Mesendoderm (in vitro differentiated cells): Measurements from ENCODE around the gene FOXE1.

Experiments used
- DNase-seq: peaks from one replicate; pipeline ENCODE4 v3.0.0; 2013
- H2AK5ac ChIP-seq: 2 replicates; pipeline ENCODE4 v1.6.1; 2013; ENCODE audit warnings: low read length, inconsistent platforms
- H2BK120ac ChIP-seq: 2 replicates; pipeline ENCODE4 v1.6.1; 2013; ENCODE audit warnings: low read depth, mild to moderate bottlenecking, low read length, moderate library complexity, mixed read lengths
- H2BK15ac ChIP-seq: replicated peaks from 2 replicates; pipeline ENCODE4 v1.6.1; 2013; ENCODE audit warnings: low read depth, mild to moderate bottlenecking, moderate library complexity
- H2BK5ac ChIP-seq: 2 replicates; pipeline ENCODE4 v1.6.1; 2013; ENCODE audit warnings: low read length, inconsistent platforms
- H3K18ac ChIP-seq: 2 replicates; pipeline ENCODE4 v1.6.1; 2013; ENCODE audit warnings: mild to moderate bottlenecking, low read length, mixed read lengths
- H3K23ac ChIP-seq: one replicate; pipeline ENCODE4 v1.6.1; 2013; ENCODE audit warnings: low read length
- H3K27ac ChIP-seq: 2 replicates; pipeline ENCODE4 v1.5.1; 2013; ENCODE audit warnings: low read depth, mild to moderate bottlenecking, inconsistent platforms, low read length, moderate library complexity
- H3K27me3 ChIP-seq: 2 replicates; pipeline ENCODE4 v1.6.1; 2013; ENCODE audit warnings: low read length, control low read depth, mild to moderate bottlenecking, inconsistent platforms; ENCODE audit not compliant: insufficient read depth, poor library complexity
- H3K36me3 ChIP-seq: 2 replicates; pipeline ENCODE4 v1.6.1; 2013; ENCODE audit warnings: low read length, inconsistent platforms; ENCODE audit not compliant: control insufficient read depth, insufficient read depth
- H3K4ac ChIP-seq: one replicate; pipeline ENCODE4 v1.6.1; 2013; ENCODE audit warnings: low read depth, mild to moderate bottlenecking, low read length, moderate library complexity
- H3K4me1 ChIP-seq: 2 replicates; pipeline ENCODE4 v1.6.1; 2013; ENCODE audit warnings: low read depth, low read length, inconsistent platforms; ENCODE audit not compliant: control insufficient read depth
- H3K4me2 ChIP-seq: 2 replicates; pipeline ENCODE4 v1.6.1; 2013; ENCODE audit warnings: low read length
- H3K4me3 ChIP-seq: 2 replicates; pipeline ENCODE4 v1.5.1; 2013; ENCODE audit warnings: mild to moderate bottlenecking, low read length
- H3K56ac ChIP-seq: one replicate; pipeline ENCODE4 v1.6.1; 2013; ENCODE audit warnings: low read length
- H3K79me1 ChIP-seq: 2 replicates; pipeline ENCODE4 v1.6.1; 2013; ENCODE audit warnings: low read length, inconsistent platforms
- H3K79me2 ChIP-seq: 2 replicates; pipeline ENCODE4 v1.6.1; 2013; ENCODE audit warnings: mild to moderate bottlenecking, low read length; ENCODE audit not compliant: control insufficient read depth, insufficient read depth
- H3K9ac ChIP-seq: 2 replicates; pipeline ENCODE4 v1.6.1; 2013; ENCODE audit warnings: low read length, inconsistent platforms
- H4K5ac ChIP-seq: one replicate; pipeline ENCODE4 v1.6.1; 2013; ENCODE audit warnings: low read length
- H4K8ac ChIP-seq: one replicate; pipeline ENCODE4 v1.6.1; 2013; ENCODE audit warnings: low read depth, mild to moderate bottlenecking, control low read depth, low read length, moderate library complexity
- WGBS: extraction: QIAGEN DNeasy Blood & Tissue Kit; methylation state at CpG from one replicate; pipeline ENCODE4 v1.1.7; 2013; ENCODE audit warnings: low lambda C conversion rate, missing lambda C conversion rate; ENCODE audit not compliant: insufficient coverage; ENCODE audit errors: extremely low coverage; 5-methylcytosine and 5-hydroxymethylcytosine counted together

Gene FOXE1

GRCh38 chr9:97845763-97846162 is 7.3 kb upstream of the FOXE1 start:
- Histone ChIP-seq H2AK5ac (no peak overlapping the region), H3K4ac (no peak overlapping the region), H2BK15ac (no peak overlapping the region), H2BK5ac (no peak overlapping the region), H3K18ac (no peak overlapping the region), H3K9ac (no peak overlapping the region), H3K4me2 (no peak overlapping the region), H3K4me1 (no peaks in the 10 kb centered on the region), H3K23ac (no peak overlapping the region), H3K79me1 (no peaks in the 10 kb centered on the region), H3K56ac (no peak overlapping the region), H2BK120ac (no peak overlapping the region), H3K27me3 (peaks cover 44% of the 10 kb centered on the region), H3K27ac (no peak overlapping the region), H3K4me3 (no peak overlapping the region), H3K36me3 (no peaks in the 10 kb centered on the region), H3K79me2 (no peaks in the 10 kb centered on the region), H4K8ac (no peak overlapping the region), H4K5ac (no peak overlapping the region)
- DNase-seq, result no peak
- no CpG with 5 or more reads among the region's 2 CpGs for WGBS

GRCh38 chr9:97846347-97846746 is 6.7 kb upstream of the FOXE1 start:
- H3K79me1 ChIP-seq, result no peaks in the 10 kb centered on the region
- H3K4me3 ChIP-seq, result no peak overlapping the region
- H2BK120ac ChIP-seq, result no peak overlapping the region
- no CpG with 5 or more reads among the region's 4 CpGs for WGBS
- H3K23ac ChIP-seq, result no peak overlapping the region
- H3K18ac ChIP-seq, result no peak overlapping the region
- H4K8ac ChIP-seq, result no peak overlapping the region
- no peak overlapping the region for H3K4me2 ChIP-seq
- no peak overlapping the region for H3K27ac ChIP-seq
- no peak overlapping the region for H2BK15ac ChIP-seq
- H3K4me1 ChIP-seq, result no peaks in the 10 kb centered on the region
- no peaks in the 10 kb centered on the region for H3K79me2 ChIP-seq
- H2BK5ac ChIP-seq, result no peak overlapping the region
- H3K36me3 ChIP-seq, result no peaks in the 10 kb centered on the region
- no peak overlapping the region for H4K5ac ChIP-seq
- H3K56ac ChIP-seq, result no peak overlapping the region
- H3K9ac ChIP-seq, result no peak overlapping the region
- no peak overlapping the region for H3K4ac ChIP-seq
- DNase-seq, result no peak
- peaks cover 48% of the 10 kb centered on the region for H3K27me3 ChIP-seq
- H2AK5ac ChIP-seq, result no peak overlapping the region

GRCh38 chr9:97847474-97848214 is 5.4 kb upstream of the FOXE1 start:
- Histone ChIP-seq H3K36me3 (no peaks in the 10 kb centered on the region), H3K4me1 (no peaks in the 10 kb centered on the region), H2AK5ac (no peak overlapping the region), H3K27me3 (peaks cover 57% of the 10 kb centered on the region), H3K79me1 (no peaks in the 10 kb centered on the region), H2BK15ac (no peak overlapping the region), H2BK120ac (no peak overlapping the region), H3K4ac (no peak overlapping the region), H3K79me2 (no peaks in the 10 kb centered on the region), H4K5ac (no peak overlapping the region), H3K18ac (no peak overlapping the region), H3K9ac (no peak overlapping the region), H3K56ac (no peak overlapping the region), H2BK5ac (no peak overlapping the region), H3K27ac (no peak overlapping the region), H3K4me3 (no peak overlapping the region), H3K4me2 (no peak overlapping the region), H3K23ac (no peak overlapping the region), H4K8ac (no peak overlapping the region)
- WGBS, result no CpG with 5 or more reads among the region's 31 CpGs
- no peak for DNase-seq

GRCh38 chr9:97848215-97848479 is 4.9 kb upstream of the FOXE1 start:
- H3K79me2 ChIP-seq, result no peaks in the 10 kb centered on the region
- H3K4me3 ChIP-seq, result no peak overlapping the region
- H4K5ac ChIP-seq, result no peak overlapping the region
- no peak overlapping the region for H3K18ac ChIP-seq
- no peak overlapping the region for H3K9ac ChIP-seq
- H3K27me3 ChIP-seq, result peaks cover 61% of the 10 kb centered on the region
- WGBS, result no CpG with 5 or more reads among the region's 7 CpGs
- H2BK120ac ChIP-seq, result no peak overlapping the region
- no peak overlapping the region for H3K4ac ChIP-seq
- DNase-seq, result peak; percentile 67
- H3K56ac ChIP-seq, result peak overlapping the region; percentile 47
- no peaks in the 10 kb centered on the region for H3K79me1 ChIP-seq
- H3K4me1 ChIP-seq, result no peaks in the 10 kb centered on the region
- H4K8ac ChIP-seq, result no peak overlapping the region
- no peaks in the 10 kb centered on the region for H3K36me3 ChIP-seq
- no peak overlapping the region for H3K23ac ChIP-seq
- H2BK15ac ChIP-seq, result no peak overlapping the region
- peak overlapping the region; percentile 25 for H3K4me2 ChIP-seq
- no peak overlapping the region for H3K27ac ChIP-seq
- no peak overlapping the region for H2BK5ac ChIP-seq
- no peak overlapping the region for H2AK5ac ChIP-seq

- Histone ChIP-seq H2BK5ac (no peak overlapping the region), H3K27ac (no peak overlapping the region), H3K36me3 (no peaks in the 10 kb centered on the region), H3K23ac (peak overlapping the region; percentile 81), H3K4me3 (no peak overlapping the region), H3K18ac (no peak overlapping the region), H3K79me1 (no peaks in the 10 kb centered on the region), H4K5ac (no peak overlapping the region), H3K27me3 (peaks cover 66% of the 10 kb centered on the region), H2BK15ac (no peak overlapping the region), H4K8ac (no peak overlapping the region), H3K9ac (peak overlapping the region; percentile 34), H3K4ac (no peak overlapping the region), H3K56ac (peak overlapping the region; percentile 47), H2AK5ac (no peak overlapping the region), H3K4me2 (peak overlapping the region; percentile 25), H3K79me2 (no peaks in the 10 kb centered on the region), H2BK120ac (no peak overlapping the region), H3K4me1 (no peaks in the 10 kb centered on the region)
- no CpG with 5 or more reads among the region's 61 CpGs for WGBS
- no peak for DNase-seq
Measured at GRCh38 chr9:97848480-97849237, 4.4 kb upstream of the FOXE1 start.
